Stimulated activated memory B cell treated with anti-CD40 and anti-IgM and Interleukin-4, amounts not matched to agents 10 μg/mL and 1 μg/mL and 100 μg/mL, for 72 hours (primary cell): ENCODE measurements around the gene PPP2R5C.
A peak's percentile ranks its signal among the peaks of the same experiment; 100 is the strongest.

Source experiments
- ATAC-seq: fragments of 150-1000 bp; cut with Tn5 transposase; 2 replicates; pipeline ENCODE4 v1.10.0; 2021
- H3K27ac Mint-ChIP-seq: one replicate; pipeline ENCODE4 v1.8.0; 2022; ENCODE audit warnings: mild to moderate bottlenecking, mixed read lengths
- H3K27me3 Mint-ChIP-seq: one replicate; pipeline ENCODE4 v1.8.0; 2022; ENCODE audit warnings: mixed read lengths
- H3K36me3 Mint-ChIP-seq: one replicate; pipeline ENCODE4 v1.8.0; 2022; ENCODE audit warnings: mixed read lengths
- H3K4me1 Mint-ChIP-seq: one replicate; pipeline ENCODE4 v1.8.0; 2022; ENCODE audit warnings: mixed read lengths
- H3K4me3 Mint-ChIP-seq: one replicate; pipeline ENCODE4 v1.8.0; 2022; ENCODE audit warnings: mild to moderate bottlenecking, moderate library complexity, mixed read lengths
- H3K9me3 Mint-ChIP-seq: one replicate; pipeline ENCODE4 v1.8.0; 2022; ENCODE audit warnings: mixed read lengths

Gene PPP2R5C

DNA sequence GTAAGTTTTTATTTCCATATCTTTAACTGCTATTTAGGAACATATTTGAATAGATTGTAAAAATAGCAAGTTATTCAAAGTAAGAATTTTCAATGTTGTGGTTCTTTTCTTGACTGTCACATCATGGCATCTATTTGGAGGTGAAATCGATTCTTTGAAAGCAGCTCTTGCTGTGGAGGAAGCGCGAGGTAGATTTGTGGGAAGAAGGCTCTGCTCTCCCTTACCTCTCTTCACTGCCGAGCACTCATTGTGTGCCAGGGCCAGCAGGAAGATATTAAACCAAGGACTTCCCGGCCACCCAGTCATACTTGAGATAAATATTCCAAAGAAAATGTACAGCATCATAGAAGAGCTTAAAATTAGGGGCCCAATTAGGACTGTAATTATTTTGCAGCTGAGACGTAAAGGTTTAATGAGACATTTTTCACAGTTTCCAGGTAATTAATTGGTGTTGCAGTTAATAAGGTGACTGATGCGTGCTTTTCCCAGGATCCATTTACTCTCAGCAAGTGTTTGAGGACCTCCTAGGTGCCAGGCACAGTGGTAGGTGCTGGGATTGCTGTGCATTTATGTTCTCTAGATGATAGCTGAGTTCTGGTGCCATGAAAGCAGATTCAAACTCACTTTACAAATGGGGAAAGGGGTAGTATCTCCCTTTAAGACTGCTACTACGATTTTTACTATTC, 113.7 kb downstream of the PPP2R5C start:
- Mint-ChIP-seq H3K27ac (peak overlapping the region; percentile 60), H3K36me3 (peaks cover 31% of the 10 kb centered on the region)

GRCh38 chr14:101875727-101876554, 114.4 kb downstream of the PPP2R5C start:
- H3K36me3 Mint-ChIP-seq, result peaks cover 25% of the 10 kb centered on the region
- H3K4me3 Mint-ChIP-seq, result peak overlapping the region; percentile 57
- peak overlapping the region; percentile 60 for H3K27ac Mint-ChIP-seq
- ATAC-seq, result no peak
- H3K4me1 Mint-ChIP-seq, result peaks cover 89% of the 10 kb centered on the region
- no peaks in the 10 kb centered on the region for H3K27me3 Mint-ChIP-seq
- no peaks in the 10 kb centered on the region for H3K9me3 Mint-ChIP-seq

More for the DNA sequence above, 113.7 kb downstream of the PPP2R5C start:
- ATAC-seq, result no peak
- no peak overlapping the region for H3K4me3 Mint-ChIP-seq
- no peaks in the 10 kb centered on the region for H3K27me3 Mint-ChIP-seq
- H3K9me3 Mint-ChIP-seq, result no peaks in the 10 kb centered on the region
- peaks cover 91% of the 10 kb centered on the region for H3K4me1 Mint-ChIP-seq

DNA sequence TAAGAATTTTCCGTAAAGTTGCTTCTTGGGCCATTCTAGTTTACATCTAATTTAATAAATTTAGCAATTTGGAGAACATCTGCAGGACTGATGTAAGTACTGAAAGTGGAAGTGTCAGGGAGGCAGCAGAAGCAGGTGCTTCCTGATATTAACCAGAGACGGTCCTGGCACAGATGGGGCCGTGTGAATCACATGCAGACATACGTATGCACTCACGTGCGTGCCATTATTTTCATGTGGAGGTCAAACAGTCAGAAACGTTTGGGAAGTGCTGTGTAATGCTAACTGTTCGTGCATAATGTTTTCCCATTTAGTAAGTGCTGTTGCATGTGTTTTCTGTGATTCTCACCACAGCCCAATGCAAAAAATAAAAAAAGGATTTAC, 115.0 kb downstream of the PPP2R5C start:
- H3K4me3 Mint-ChIP-seq, result peak overlapping the region; percentile 57
- ATAC-seq, result peak; percentile 100

DNA sequence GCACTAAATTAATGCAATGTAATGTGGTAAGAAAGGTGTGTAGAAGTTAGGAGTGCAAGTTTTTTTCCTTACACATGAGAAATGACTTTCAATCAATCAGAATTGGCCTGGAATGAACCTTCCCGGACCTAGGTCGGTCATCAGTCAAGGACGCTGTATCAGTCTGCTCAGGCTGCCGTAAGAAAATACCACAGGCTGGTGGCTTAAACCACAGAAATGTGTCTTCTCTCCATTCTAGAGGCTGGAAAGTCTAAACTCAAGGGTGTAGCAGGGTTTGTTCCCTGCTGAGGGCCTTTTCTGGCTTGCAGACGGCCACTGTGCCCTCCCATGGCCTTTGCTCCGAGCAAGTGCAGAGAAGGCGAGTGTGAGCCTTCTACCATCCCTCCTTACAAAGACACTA, 116.3 kb downstream of the PPP2R5C start:
- no peak for ATAC-seq
- Mint-ChIP-seq H3K27me3 (no peaks in the 10 kb centered on the region), H3K4me3 (no peak overlapping the region), H3K27ac (peak overlapping the region; percentile 60), H3K36me3 (peaks cover 27% of the 10 kb centered on the region), H3K4me1 (peaks cover 85% of the 10 kb centered on the region), H3K9me3 (no peaks in the 10 kb centered on the region)

More for the DNA sequence above, 115.0 kb downstream of the PPP2R5C start:
- H3K27ac Mint-ChIP-seq, result peak overlapping the region; percentile 60
- no peaks in the 10 kb centered on the region for H3K9me3 Mint-ChIP-seq
- peaks cover 21% of the 10 kb centered on the region for H3K36me3 Mint-ChIP-seq
- peaks cover 86% of the 10 kb centered on the region for H3K4me1 Mint-ChIP-seq
- no peaks in the 10 kb centered on the region for H3K27me3 Mint-ChIP-seq

- no peak overlapping the region for H3K4me3 Mint-ChIP-seq
- H3K9me3 Mint-ChIP-seq, result no peaks in the 10 kb centered on the region
- H3K27ac Mint-ChIP-seq, result peak overlapping the region; percentile 60
- peaks cover 79% of the 10 kb centered on the region for H3K4me1 Mint-ChIP-seq
- peaks cover 25% of the 10 kb centered on the region for H3K36me3 Mint-ChIP-seq
- ATAC-seq, result no peak
- no peaks in the 10 kb centered on the region for H3K27me3 Mint-ChIP-seq
Observed at GRCh38 chr14:101878211-101878821, 116.8 kb downstream of the PPP2R5C start.

- H3K4me1 Mint-ChIP-seq, result peaks cover 73% of the 10 kb centered on the region
- no peaks in the 10 kb centered on the region for H3K27me3 Mint-ChIP-seq
- no peak overlapping the region for H3K4me3 Mint-ChIP-seq
- H3K36me3 Mint-ChIP-seq, result peaks cover 31% of the 10 kb centered on the region
- ATAC-seq, result no peak
- no peaks in the 10 kb centered on the region for H3K9me3 Mint-ChIP-seq
- H3K27ac Mint-ChIP-seq, result peak overlapping the region; percentile 60
Observed at GRCh38 chr14:101878822-101879528, 117.5 kb downstream of the PPP2R5C start.

- Mint-ChIP-seq H3K4me3 (no peak overlapping the region), H3K4me1 (peaks cover 70% of the 10 kb centered on the region), H3K36me3 (peaks cover 38% of the 10 kb centered on the region), H3K27ac (peak overlapping the region; percentile 60), H3K9me3 (no peaks in the 10 kb centered on the region), H3K27me3 (no peaks in the 10 kb centered on the region)
- ATAC-seq, result no peak
Observed at GRCh38 chr14:101879529-101880336, 118.2 kb downstream of the PPP2R5C start.

GRCh38 chr14:101881426-101881825, 119.9 kb downstream of the PPP2R5C start:
- peaks cover 53% of the 10 kb centered on the region for H3K4me1 Mint-ChIP-seq

GRCh38 chr14:101882141-101882935, 120.8 kb downstream of the PPP2R5C start:
- no peak for ATAC-seq
- H3K36me3 Mint-ChIP-seq, result peaks cover 63% of the 10 kb centered on the region
- peaks cover 46% of the 10 kb centered on the region for H3K4me1 Mint-ChIP-seq
- H3K27me3 Mint-ChIP-seq, result no peaks in the 10 kb centered on the region
- H3K4me3 Mint-ChIP-seq, result no peak overlapping the region
- H3K27ac Mint-ChIP-seq, result no peak overlapping the region
- no peaks in the 10 kb centered on the region for H3K9me3 Mint-ChIP-seq

More at GRCh38 chr14:101881426-101881825, 119.9 kb downstream of the PPP2R5C start:
- H3K4me3 Mint-ChIP-seq, result no peak overlapping the region
- H3K9me3 Mint-ChIP-seq, result no peaks in the 10 kb centered on the region
- ATAC-seq, result no peak
- no peak overlapping the region for H3K27ac Mint-ChIP-seq
- H3K27me3 Mint-ChIP-seq, result no peaks in the 10 kb centered on the region
- H3K36me3 Mint-ChIP-seq, result peaks cover 53% of the 10 kb centered on the region

- H3K27ac Mint-ChIP-seq, result no peak overlapping the region
- peaks cover 70% of the 10 kb centered on the region for H3K36me3 Mint-ChIP-seq
- H3K4me1 Mint-ChIP-seq, result peaks cover 28% of the 10 kb centered on the region
- no peak overlapping the region for H3K4me3 Mint-ChIP-seq
- H3K9me3 Mint-ChIP-seq, result no peaks in the 10 kb centered on the region
- ATAC-seq, result no peak
- no peaks in the 10 kb centered on the region for H3K27me3 Mint-ChIP-seq
Observed at GRCh38 chr14:101884089-101884933, 122.8 kb downstream of the PPP2R5C start.

DNA sequence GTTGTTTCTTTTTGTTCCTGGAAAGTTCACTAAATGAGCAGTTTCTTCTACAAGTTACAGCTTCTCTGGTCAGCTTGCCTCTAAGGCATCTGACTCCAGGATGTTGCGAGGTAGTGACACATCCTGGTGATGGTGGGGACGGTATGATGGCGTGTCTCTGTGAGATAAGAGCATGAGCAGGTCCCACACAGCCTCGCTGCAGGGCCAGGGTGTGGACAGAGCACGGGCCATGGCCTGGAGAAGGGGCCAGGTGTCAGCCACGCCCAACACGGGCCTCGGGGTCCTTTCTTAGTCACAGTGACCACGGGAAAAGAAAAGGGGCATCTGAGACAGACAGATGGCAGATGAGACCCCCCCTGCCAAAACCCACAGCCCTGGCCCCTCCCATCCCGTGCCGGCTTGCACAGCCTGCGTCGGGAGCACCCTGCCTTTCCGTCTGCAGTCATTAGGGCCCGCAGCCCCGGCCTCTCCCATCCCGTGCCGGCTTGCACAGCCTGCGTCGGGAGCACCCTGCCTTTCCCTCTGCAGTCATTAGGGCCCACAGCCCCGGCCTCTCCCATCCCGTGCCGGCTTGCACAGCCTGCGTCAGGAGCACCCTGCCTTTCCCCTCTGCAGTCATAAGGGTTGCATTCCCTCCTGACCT, 123.5 kb downstream of the PPP2R5C start:
- Mint-ChIP-seq H3K27ac (no peak overlapping the region), H3K27me3 (no peaks in the 10 kb centered on the region), H3K9me3 (no peaks in the 10 kb centered on the region), H3K4me1 (peaks cover 25% of the 10 kb centered on the region), H3K36me3 (peaks cover 74% of the 10 kb centered on the region), H3K4me3 (no peak overlapping the region)
- no peak for ATAC-seq

DNA sequence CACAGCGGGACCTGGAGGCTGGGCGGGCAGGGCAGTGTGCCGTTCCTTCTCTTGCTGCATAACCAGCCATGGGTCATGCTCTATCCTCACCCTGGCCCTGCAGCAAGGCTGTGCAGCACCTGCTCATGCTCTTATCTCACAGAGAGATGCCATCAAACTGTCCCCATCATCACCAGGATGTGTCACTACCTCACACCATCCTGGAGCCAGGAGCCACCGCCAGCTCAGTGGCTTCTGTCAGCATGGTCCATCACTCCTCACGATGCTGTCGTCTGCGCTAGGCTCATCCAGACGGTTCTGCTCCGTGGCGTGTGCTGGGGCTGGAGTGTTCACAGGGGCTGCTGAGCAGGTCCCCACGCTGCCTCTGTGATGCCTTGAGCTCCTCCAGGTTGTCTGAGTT, 125.7 kb downstream of the PPP2R5C start:
- ATAC-seq, result no peak
- Mint-ChIP-seq H3K4me3 (no peak overlapping the region), H3K9me3 (no peaks in the 10 kb centered on the region), H3K27me3 (no peaks in the 10 kb centered on the region), H3K36me3 (peaks cover 73% of the 10 kb centered on the region), H3K4me1 (peaks cover 10% of the 10 kb centered on the region), H3K27ac (no peak overlapping the region)

DNA sequence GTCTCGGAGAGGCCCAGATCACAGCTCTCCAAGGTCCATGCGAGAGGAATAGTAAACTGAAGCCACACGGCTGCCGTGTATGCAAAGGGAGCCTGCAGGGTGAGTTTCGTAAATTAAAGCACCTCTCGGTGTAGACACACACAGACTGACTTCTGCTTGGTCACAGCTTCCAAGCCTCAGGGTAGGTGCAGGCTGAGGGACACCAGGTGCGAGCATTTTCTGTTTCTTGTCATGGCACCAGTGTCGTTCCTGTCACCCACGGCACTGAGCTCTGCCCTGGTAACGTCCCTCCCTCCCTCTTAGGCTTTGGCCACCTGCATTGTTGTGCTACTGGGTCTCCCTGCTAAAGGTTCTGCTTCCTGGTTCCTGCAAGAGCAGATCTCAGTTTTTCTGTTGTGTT, 126.7 kb downstream of the PPP2R5C start:
- ATAC-seq, result no peak
- no peak overlapping the region for H3K4me3 Mint-ChIP-seq
- no peaks in the 10 kb centered on the region for H3K9me3 Mint-ChIP-seq
- peaks cover 71% of the 10 kb centered on the region for H3K36me3 Mint-ChIP-seq
- peak overlapping the region; percentile 17 for H3K27ac Mint-ChIP-seq
- peaks cover 6% of the 10 kb centered on the region for H3K4me1 Mint-ChIP-seq
- H3K27me3 Mint-ChIP-seq, result no peaks in the 10 kb centered on the region
